GM23248 (cell line): ENCODE measurements around the gene ATP8B3.

Experiments
- EZH2 ChIP-seq: fragments of 200-600 bp; sonication (generic); IDR thresholded peaks from 2 replicates; pipeline ENCODE4 v1.6.1; 2018; ENCODE audit warnings: antibody characterized with exemption, mild to moderate bottlenecking; ENCODE audit not compliant: insufficient read depth, poor library complexity, severe bottlenecking
- EZH2phosphoT487 ChIP-seq: fragments of 200-600 bp; sonication (generic); IDR thresholded peaks from 2 replicates; pipeline ENCODE4 v1.6.1; 2018; ENCODE audit warnings: antibody characterized with exemption, moderate library complexity, mild to moderate bottlenecking, low read depth; ENCODE audit not compliant: insufficient read depth

DNA sequence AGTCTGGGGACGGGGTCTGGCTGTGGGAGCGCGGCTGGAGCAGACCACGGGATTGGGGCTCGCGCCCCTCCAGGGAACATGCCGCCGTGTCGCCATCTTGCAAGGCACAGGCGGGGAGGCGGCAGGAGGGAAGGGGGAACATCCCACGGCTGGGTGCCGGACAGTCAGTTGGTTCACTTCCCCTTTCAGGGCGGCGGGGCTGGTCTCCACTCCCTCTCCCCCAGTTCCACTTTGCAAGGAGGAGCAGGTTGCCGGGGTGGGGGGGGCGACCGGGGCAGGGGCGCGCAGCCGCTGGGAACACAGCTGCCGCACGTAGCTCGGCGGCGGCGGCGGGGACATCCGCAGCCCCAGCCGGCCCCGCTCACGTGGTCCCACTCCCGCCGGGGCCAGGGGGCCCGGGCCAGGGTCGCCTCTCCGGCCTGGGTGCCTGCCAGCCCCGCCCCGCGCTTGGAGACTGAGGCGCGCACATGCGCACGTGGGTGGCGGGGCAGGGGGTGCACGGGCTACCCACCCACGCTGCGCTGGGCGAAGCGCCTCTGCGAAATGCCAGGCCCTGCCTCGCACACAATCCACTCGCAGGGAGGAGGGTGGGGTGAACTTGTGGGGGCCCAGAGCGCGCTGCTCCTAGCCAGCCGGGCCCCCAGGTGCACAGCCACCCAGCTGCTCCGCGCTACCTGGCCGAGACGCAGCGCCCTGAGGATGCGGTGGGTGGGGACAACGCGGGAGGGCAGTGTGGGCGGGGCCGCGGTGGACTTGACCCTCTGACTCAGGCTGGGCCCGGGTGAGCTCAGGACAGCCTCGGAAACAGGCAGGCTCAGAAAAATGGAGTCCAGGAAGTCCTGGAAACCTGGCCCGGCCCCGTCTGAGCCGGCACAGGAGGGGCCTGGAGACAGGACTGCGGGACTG lies 44.9 kb upstream of the ATP8B3 start:
- TF ChIP-seq EZH2phosphoT487, result no peak
- TF ChIP-seq EZH2, result no peak
